NCI-H1436 (cell line): ENCODE results near the gene PDE4D.

Experiments used
- DNase-seq: peaks from one replicate; lab custom pipeline; 2025; lab: John Stamatoyannopoulos, UW

PDE4D gene

GRCh38 chr5:59040024-59040803 is 853.3 kb downstream of the PDE4D start:
- DNase-seq = no peak

GRCh38 chr5:59039296-59040023 is 854.1 kb downstream of the PDE4D start:
- peak; percentile 47 for DNase-seq

- no peak for DNase-seq
Measured at GRCh38 chr5:59038798-59039295, 854.7 kb downstream of the PDE4D start.

GRCh38 chr5:59037941-59038797 is 855.4 kb downstream of the PDE4D start:
- DNase-seq = no peak

- DNase-seq = no peak
Measured at GRCh38 chr5:59037453-59037852, 856.1 kb downstream of the PDE4D start.

GRCh38 chr5:59037041-59037440 is 856.5 kb downstream of the PDE4D start:
- DNase-seq = no peak

GRCh38 chr5:59036274-59036961 is 857.1 kb downstream of the PDE4D start:
- DNase-seq = no peak

GRCh38 chr5:59035681-59036080 is 857.8 kb downstream of the PDE4D start:
- no peak for DNase-seq

GRCh38 chr5:59034498-59035186 is 858.9 kb downstream of the PDE4D start:
- peak; percentile 24 for DNase-seq

GRCh38 chr5:59027145-59027907 is 866.2 kb downstream of the PDE4D start:
- no peak for DNase-seq

- no peak for DNase-seq
Measured at GRCh38 chr5:59025734-59026133, 867.8 kb downstream of the PDE4D start.

- no peak for DNase-seq
Measured at GRCh38 chr5:59021837-59022514, 871.5 kb downstream of the PDE4D start.

GRCh38 chr5:59021286-59021673 is 872.2 kb downstream of the PDE4D start:
- DNase-seq = peak; percentile 34

GRCh38 chr5:59020611-59021285 is 872.8 kb downstream of the PDE4D start:
- no peak for DNase-seq

- no peak for DNase-seq
Measured at GRCh38 chr5:59019078-59019477, 874.4 kb downstream of the PDE4D start.

GRCh38 chr5:59016925-59017324 is 876.6 kb downstream of the PDE4D start:
- no peak for DNase-seq

GRCh38 chr5:59008816-59009473 is 884.6 kb downstream of the PDE4D start:
- no peak for DNase-seq

- no peak for DNase-seq
Measured at GRCh38 chr5:59007460-59008063, 886.0 kb downstream of the PDE4D start.
